HEK293T (cell line): ENCODE data around the gene GID8.

Experiments used
- ARNT ChIP-seq: fragments of 450-650 bp; IDR thresholded peaks from 2 replicates; pipeline ENCODE4 v1.6.1; 2017; ENCODE audit warnings: mild to moderate bottlenecking
- BHLHE40 ChIP-seq: fragments of 450-650 bp; IDR thresholded peaks from 2 replicates; pipeline ENCODE4 v1.6.1; 2016; ENCODE audit warnings: mild to moderate bottlenecking, moderate library complexity, borderline replicate concordance
- ELF4 ChIP-seq: fragments of 450-650 bp; IDR thresholded peaks from 2 replicates; pipeline ENCODE4 v1.6.1; 2017; ENCODE audit warnings: antibody characterized with exemption
- FOXM1 ChIP-seq: fragments of 450-650 bp; IDR thresholded peaks from 2 replicates; pipeline ENCODE4 v1.6.1; 2017; ENCODE audit warnings: mild to moderate bottlenecking, borderline replicate concordance
- HDGF ChIP-seq: fragments of 450-650 bp; IDR thresholded peaks from 2 replicates; pipeline ENCODE4 v1.6.1; 2017; ENCODE audit warnings: antibody characterized with exemption, borderline replicate concordance
- LEF1 ChIP-seq: fragments of 450-650 bp; IDR thresholded peaks from 2 replicates; pipeline ENCODE4 v1.6.1; 2017; ENCODE audit warnings: mild to moderate bottlenecking, borderline replicate concordance

GRCh38 chr20:62951896-62952372, 14.0 kb downstream of the GID8 start:
- TF ChIP-seq ARNT (no peak), ELF4 (no peak), FOXM1 (no peak), HDGF (no peak), LEF1 (no peak), BHLHE40 (no peak)
